Measurements from ENCODE around the gene NTN1.
"Not testable (repeated sequence)": the region's sequence is repeated elsewhere in the genome, so short reads cannot be mapped to it uniquely, and the experiment has no call there.

NTN1 gene

GRCh38 chr17:9087921-9088320, 66.6 kb downstream of the NTN1 start:
- no peak for DNase-seq (ENCODE audit: low spot score)

- no peak for DNase-seq (ENCODE audit: low spot score)
These were observed 69.4 kb downstream of the NTN1 start for GRCh38 chr17:9090641-9091096.

GRCh38 chr17:9094193-9094592, 72.9 kb downstream of the NTN1 start:
- DNase-seq (ENCODE audit: low spot score), result no peak

- no peak for DNase-seq (ENCODE audit: low spot score)
These were observed 74.1 kb downstream of the NTN1 start for GRCh38 chr17:9095390-9095789.

- DNase-seq (ENCODE audit: low spot score), result no peak
These were observed 77.0 kb downstream of the NTN1 start for GRCh38 chr17:9098242-9098825.

- no peak for DNase-seq (ENCODE audit: low spot score)
These were observed 80.0 kb downstream of the NTN1 start for GRCh38 chr17:9101356-9101755.

- DNase-seq (ENCODE audit: low spot score), result not testable (repeated sequence)
These were observed 81.9 kb downstream of the NTN1 start for GRCh38 chr17:9103193-9103592.

GRCh38 chr17:9104370-9105041, 83.2 kb downstream of the NTN1 start:
- DNase-seq (ENCODE audit: low spot score), result no peak

GRCh38 chr17:9105068-9105868, 84.0 kb downstream of the NTN1 start:
- no peak for DNase-seq (ENCODE audit: low spot score)

- not testable (repeated sequence) for DNase-seq (ENCODE audit: low spot score)
These were observed 85.0 kb downstream of the NTN1 start for GRCh38 chr17:9106278-9106677.

- DNase-seq (ENCODE audit: low spot score), result no peak
These were observed 86.2 kb downstream of the NTN1 start for GRCh38 chr17:9107527-9107926.

GRCh38 chr17:9108146-9108545, 86.8 kb downstream of the NTN1 start:
- no peak for DNase-seq (ENCODE audit: low spot score)

GRCh38 chr17:9109933-9110332, 88.6 kb downstream of the NTN1 start:
- DNase-seq (ENCODE audit: low spot score), result no peak

GRCh38 chr17:9110501-9110900, 89.2 kb downstream of the NTN1 start:
- DNase-seq (ENCODE audit: low spot score), result no peak

- peak; percentile 76 for DNase-seq (ENCODE audit: low spot score)
These were observed 94.2 kb downstream of the NTN1 start for GRCh38 chr17:9115214-9116191.

GRCh38 chr17:9116311-9116835, 95.1 kb downstream of the NTN1 start:
- DNase-seq (ENCODE audit: low spot score), result no peak

- DNase-seq (ENCODE audit: low spot score), result no peak
These were observed 95.7 kb downstream of the NTN1 start for GRCh38 chr17:9116861-9117568.

GRCh38 chr17:9120471-9120870, 99.2 kb downstream of the NTN1 start:
- DNase-seq (ENCODE audit: low spot score), result no peak

GRCh38 chr17:9121186-9121820, 100.0 kb downstream of the NTN1 start:
- DNase-seq (ENCODE audit: low spot score), result no peak
